HG03457 (cell line): ENCODE results near the gene XYLT1.
"Not testable (repeated sequence)": the region's sequence is repeated elsewhere in the genome, so short reads cannot be mapped to it uniquely, and the experiment has no call there.

Experiments used
- ATAC-seq: cut with Tn5 transposase; IDR thresholded peaks from one replicate; pipeline ENCODE4 v1.9.1; 2021; ENCODE audit warnings: moderate number of reproducible peaks; ENCODE audit not compliant: unreplicated experiment

Gene XYLT1, protein sequence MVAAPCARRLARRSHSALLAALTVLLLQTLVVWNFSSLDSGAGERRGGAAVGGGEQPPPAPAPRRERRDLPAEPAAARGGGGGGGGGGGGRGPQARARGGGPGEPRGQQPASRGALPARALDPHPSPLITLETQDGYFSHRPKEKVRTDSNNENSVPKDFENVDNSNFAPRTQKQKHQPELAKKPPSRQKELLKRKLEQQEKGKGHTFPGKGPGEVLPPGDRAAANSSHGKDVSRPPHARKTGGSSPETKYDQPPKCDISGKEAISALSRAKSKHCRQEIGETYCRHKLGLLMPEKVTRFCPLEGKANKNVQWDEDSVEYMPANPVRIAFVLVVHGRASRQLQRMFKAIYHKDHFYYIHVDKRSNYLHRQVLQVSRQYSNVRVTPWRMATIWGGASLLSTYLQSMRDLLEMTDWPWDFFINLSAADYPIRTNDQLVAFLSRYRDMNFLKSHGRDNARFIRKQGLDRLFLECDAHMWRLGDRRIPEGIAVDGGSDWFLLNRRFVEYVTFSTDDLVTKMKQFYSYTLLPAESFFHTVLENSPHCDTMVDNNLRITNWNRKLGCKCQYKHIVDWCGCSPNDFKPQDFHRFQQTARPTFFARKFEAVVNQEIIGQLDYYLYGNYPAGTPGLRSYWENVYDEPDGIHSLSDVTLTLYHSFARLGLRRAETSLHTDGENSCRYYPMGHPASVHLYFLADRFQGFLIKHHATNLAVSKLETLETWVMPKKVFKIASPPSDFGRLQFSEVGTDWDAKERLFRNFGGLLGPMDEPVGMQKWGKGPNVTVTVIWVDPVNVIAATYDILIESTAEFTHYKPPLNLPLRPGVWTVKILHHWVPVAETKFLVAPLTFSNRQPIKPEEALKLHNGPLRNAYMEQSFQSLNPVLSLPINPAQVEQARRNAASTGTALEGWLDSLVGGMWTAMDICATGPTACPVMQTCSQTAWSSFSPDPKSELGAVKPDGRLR

DNA sequence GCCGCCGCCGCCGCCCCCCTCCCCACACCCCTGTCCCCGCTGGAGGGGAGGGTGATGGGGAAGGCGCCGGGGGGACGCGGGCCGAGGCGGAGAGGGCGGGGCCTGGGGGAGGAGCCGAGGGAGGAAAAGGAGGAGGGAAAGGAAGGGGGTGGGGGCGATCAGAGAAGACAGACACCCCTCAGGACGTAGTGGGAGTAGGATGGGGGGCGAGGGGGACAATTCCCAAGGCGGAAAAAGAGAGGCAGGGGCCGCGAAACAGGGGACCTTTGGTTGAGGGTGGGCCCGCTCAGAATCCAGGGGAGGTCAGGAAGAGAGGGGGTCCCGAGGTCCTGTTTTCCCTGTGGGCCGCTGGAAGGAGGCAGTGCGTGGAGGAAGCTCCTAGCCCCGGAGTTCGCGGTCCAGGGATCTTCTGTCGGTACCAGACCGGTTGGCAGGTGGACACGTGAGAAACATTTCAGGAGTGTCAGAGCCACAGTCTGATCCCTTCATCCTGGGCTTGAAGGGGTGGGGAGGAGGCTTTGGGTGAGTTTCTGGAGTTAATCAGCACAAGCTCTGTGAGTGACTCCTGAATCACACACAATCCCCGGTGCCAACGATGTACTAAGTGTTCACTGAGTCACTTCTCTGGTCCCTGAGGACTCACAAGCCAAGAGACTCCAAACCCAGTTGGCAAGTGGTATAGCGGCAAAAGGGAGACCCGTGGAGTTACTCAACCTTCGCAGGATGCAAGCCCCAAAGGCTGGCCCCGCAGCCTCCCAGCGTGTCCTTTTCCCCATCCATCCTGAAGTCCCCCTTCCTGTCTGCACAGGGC, at the start of gene XYLT1:
XYLT1 (minus strand) TSS at position 53 of the 811 bp plus-strand sequence. CDS start 164 bp downstream, outside the sequence.
- no peak for ATAC-seq

DNA sequence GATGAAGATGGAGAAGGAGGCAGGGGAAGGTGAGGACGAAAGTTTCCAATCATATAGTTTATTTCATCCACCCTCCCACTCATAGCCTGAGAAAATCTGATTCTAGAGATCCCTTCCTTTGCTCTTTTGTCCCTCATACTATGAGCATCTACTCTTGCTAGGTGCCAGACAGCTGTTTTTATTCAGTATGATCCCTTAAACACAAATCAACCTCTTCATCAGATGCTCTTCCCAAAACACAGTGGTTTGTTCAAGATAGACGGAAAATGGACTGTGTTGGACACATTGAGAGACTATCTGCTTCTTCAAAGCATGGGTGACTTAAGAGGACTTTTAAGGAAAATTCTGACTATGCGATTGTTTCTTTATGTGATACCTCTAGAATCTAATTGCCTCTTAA, 49.4 kb upstream of the XYLT1 start:
- no peak for ATAC-seq

DNA sequence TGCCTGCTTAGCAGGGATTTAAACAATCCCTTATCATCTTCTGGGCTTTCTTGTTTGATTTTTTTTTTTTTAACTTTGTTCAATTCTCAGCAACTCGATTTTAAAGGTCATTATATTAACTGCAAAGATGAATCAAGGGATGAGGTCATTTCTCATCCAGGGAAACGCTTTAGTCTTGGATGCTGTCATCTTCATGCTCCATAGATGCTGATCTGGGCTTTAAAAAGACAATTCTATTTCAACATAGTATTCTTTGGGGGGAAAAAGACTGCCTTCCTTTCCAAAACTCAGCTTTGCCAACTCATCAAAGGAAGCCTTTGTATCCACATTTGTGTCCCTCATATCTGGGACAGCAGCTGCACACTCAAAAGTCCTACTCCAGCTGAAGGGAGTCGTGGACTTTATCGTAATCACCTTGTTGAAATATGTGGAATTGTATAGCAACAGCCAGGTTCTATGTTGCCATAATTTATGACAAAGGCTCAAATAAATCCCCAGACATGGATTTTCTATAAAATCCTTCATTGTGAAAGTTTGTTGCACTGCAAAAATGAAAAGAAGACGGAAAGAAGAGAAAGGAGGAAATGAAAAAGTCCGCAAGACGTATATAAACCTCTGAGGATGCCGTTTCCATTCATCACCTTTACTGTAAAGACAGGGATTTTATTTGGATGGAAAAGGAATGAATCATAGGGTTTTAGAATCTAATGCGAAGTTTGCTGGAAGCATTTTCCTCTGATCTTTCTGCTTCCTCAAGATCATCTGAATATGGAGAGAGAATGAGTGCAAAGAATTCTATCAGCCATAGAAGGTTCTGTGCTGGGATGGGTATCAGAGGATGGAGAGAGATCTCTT, 48.6 kb upstream of the XYLT1 start:
- no peak for ATAC-seq

DNA sequence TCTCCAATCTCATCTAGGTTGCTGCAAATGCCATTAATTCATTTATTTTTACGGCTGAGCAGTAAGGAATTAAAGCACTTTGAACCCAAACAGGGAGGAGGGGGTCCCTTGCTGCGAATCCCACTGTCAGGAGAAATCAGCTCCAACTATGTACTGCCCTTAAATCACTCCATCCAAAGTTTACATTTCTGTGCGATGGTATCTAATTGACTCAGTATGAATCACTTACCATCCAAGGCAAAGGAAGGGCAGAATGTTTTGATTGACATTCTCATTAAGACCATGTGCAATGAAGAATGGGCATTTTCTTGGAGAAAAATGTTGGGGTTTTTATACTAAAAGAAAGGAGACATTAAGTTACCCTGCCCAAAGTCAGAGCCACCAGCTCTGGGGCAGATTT, 47.7 kb upstream of the XYLT1 start:
- no peak for ATAC-seq

DNA sequence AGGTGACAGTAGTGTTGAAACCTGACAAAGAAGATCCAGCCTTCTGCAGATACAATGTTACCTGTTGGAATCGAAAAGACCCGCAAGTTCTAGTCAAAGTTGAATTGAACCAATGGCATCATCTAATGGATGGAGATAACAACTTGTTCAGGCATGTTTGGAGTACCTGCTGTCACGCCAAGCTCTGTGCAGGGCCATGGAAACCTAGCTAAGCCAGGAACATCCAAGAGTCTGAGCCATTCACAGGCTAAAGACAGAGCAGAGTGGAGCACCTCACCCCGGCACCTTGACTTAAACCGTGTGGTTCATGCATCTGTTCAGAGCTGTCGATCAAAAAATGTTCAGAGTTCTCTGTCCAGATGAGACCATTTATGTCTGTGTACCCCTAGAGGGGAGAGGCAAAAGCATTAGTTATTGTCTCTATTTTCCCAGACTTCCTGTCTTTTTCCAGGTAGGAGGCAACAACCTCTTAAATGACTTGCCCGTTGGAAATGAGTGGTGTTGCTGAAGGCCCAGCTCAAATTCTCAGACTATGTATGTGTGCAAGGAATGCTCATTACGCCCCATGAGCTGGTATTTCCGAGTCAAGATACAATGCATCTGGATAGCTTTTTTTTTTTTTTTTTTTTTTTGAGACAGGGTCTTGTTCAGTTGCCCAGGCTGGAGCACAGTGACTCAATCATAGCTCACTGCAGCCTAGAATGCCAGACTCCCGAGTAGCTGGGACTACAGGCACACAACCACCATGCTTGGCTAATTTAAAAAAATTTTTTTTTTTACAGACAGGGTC, 44.9 kb upstream of the XYLT1 start:
- no peak for ATAC-seq

DNA sequence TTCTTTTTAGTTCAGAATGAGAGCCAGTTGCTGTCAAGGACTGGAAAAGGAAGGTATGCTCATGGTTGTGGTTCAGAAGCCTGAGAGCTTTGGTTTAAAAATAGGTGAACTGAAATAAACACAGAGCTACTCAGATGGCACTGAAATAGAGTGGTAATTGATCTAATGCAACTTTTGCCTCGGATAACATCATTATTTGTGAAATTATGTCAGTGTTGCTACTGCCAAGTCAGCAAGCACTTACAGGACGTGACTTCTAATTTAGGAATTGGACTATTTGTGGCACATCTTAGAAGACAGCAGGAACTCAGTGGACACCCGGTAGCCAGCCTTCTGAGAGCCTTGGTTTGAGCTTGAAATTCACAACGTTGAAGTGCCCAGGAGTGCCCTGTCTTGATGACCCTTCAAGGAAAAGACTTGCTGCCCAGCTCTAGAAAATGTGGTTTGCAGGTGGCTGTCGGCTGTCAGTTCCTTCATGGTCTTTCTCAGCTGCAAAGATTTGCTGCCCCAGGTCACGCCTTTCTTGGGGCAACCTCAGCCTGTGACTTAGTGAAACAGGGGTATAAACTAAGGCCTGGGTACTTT, 42.0 kb upstream of the XYLT1 start:
- no peak for ATAC-seq

DNA sequence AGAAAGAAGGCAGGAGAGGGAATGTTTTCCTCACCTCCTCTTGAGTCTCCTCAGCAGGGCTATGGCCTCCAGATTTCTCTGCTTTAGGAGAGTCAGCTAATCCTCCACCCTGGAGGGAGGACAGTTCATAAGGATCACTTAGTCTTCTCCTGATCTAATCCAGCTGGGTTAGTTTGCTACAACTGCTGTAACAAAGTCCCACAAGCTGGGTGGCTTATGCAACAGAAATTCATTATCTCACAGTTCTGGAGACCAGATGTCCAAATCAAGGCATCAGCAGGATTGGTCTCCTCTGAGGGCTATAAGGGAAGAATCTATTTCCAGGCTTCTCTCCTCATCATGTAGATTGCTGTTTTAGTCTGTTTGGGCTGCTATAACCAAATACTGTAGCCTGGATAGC, 40.6 kb upstream of the XYLT1 start:
- ATAC-seq = no peak

DNA sequence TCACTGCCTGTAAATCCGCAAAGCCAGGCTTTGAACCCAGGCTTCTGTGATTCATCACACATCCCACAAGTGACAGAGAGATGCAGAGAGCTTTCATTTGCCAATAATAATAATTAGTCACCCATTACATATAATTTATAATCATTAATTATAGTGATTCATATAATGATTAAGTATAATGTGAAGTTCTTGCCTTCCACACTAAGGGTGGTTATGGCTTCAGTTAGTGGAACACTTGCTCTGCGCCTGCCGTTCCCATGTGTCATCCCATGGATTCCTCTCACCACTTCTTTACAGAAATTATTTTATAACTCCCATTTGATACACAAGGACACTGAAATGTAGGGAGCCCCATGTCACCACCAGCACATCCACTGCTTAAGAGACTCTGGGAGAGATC, 39.8 kb upstream of the XYLT1 start:
- ATAC-seq = no peak

DNA sequence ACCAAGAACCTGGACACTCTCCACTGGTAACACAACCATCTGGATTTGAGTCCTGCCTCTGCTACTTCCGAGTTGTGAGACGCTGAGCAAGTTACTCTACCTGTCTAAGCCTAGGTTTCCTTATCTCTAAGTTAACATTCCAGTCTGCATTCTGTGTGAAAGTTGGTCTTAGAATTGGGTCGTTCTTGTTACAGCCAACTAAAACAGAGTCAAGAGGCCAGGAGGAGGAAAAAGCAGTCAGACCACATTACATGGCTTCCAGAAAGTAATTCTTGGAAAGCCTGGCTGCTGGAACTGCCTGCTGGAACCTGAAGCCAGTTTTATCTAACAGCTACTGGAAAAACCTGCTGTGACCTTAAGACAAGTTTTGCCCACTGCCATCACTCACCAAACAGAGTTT, 38.4 kb upstream of the XYLT1 start:
- ATAC-seq = no peak

DNA sequence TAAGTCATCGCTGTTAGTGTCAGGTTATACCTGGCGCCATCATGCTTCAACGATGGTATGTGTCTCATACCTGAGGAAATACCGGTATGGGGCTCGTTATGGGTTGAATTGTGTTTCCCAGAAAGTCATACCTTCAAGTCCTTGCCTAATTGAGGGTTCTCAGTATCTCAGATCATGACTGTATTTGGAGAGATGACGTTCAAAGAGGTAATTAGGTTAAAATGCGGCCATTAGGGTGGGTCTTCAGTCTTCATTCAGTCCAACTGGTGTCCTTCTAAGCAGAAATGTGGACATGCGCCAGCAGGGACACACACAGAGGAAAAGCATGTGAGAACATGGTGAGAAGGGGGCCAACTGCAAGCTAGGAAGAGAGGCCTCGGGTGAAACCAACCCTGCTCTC, 37.5 kb upstream of the XYLT1 start:
- no peak for ATAC-seq

DNA sequence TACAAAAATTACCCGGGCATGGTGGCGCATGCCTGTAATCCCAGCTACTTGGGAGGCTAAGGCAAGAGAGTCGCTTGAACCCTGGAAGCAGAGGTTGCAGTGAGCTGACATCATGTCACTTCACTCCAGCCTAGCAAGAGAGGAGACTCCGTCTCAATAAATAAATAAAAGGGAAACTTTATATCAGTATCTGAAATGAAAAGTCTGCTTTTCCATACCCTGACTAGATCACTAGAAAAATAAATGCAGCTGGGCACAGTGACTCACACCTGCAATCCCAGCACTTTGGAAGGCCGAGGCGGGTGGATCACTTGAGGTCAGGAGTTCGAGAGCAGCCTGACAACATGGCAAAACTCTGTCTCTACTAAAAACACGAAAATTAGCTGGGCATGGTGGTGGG, 36.8 kb upstream of the XYLT1 start:
- not testable (repeated sequence) for ATAC-seq

DNA sequence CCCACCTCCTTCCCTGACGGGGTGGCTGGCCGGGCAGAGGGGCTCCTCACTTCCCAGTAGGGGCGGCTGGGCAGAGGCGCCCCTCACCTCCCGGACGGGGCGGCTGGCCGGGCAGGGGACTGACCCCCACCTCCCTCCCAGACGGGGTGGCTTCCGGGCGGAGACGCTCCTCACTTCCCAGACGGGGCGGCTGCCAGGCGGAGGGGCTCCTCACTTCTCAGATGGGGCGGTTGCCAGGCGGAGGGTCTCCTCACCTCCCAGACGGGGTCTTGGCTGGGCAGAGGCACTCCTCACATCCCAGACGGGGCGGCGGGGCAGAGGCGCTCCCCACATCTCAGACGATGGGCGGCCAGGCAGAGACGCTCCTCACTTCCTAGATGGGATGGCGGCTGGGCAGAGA, 35.1 kb upstream of the XYLT1 start:
- not testable (repeated sequence) for ATAC-seq

DNA sequence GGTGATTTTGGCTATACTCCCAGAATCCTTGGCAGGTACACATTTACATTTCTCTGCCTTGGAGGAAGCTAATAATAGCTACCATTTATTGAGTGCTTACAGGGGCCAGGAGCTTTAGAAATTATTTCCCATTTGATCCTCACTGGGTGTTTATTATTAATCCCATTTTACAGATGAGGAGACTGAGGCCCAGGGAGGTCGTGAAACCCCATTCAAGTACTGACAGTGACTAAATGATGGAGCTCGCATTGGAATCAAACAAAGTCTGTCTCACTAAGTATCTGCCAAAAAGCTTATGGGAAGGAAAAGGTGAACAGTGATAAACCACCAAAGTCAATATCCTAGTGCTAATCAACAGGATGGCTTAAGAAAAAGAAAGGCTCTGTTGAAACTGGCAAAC, 33.3 kb upstream of the XYLT1 start:
- ATAC-seq = no peak

DNA sequence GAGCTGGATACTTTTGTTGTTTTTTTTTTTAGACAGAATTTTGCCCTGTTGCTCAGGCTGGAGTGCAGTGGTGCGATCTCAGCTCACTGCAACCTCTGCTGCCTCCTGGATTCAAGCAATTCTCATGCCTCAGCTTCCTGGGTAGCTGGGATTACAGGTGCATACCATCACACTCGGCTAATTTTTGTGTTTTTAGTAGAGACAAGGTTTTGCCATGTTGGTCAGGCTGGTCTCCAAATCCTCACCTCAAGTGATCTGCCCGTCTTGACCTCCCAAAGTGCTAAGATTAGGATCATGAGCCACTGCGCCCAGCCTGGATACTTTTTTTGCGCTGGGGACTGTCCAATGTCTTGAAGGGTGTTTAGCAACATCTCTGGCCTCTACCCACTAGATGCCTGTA, 32.6 kb upstream of the XYLT1 start:
- ATAC-seq = no peak

DNA sequence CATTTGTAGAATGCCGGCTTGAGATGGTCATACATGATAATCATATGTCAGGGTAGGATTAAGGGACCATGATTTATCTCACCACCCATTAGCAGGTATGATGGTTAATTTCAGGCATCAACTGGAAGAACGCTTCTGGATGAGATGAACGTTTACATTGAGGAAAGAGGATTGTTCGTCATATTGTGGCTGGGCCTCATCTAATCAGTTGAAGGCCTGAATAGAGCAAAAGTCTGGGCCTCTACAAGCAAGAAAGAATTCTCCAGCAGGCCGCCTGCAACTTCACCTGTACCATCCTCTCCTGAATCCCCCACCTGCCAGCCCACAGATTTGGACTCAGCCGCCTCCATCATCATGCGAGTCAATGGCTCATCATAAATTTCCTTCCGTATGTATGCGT, 30.6 kb upstream of the XYLT1 start:
- ATAC-seq = no peak

DNA sequence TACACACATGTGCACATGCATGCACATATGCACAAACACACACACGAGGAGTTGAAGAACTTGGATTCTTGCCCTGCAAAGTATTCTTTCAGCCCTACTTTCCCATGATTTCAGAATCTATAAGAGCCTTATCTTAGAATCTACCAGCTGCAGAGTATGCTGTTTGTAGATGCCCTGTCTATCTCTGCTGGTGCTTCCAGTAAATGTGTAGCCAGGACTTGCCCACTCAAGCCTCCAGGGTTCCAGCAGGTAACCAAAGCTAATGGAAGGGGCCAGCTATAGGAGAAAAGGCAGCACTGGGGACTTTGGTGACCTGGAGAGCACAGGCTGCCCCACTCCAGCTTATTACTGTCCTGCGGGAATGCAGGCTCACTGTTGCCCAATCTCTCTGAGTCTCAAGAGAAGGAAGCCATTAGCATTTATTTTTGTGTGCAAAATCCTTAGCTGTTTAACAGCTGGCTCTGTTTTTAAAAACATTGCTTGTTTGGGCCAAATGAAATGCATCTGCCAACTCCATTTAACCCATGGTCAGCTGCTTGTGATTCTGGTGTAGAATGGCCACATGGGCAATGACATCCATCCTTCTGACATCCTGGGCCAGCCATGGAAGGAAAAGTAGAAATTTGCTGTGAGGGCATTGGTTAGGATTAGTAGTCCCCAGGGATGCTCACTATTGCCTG, 28.6 kb upstream of the XYLT1 start:
- no peak for ATAC-seq

DNA sequence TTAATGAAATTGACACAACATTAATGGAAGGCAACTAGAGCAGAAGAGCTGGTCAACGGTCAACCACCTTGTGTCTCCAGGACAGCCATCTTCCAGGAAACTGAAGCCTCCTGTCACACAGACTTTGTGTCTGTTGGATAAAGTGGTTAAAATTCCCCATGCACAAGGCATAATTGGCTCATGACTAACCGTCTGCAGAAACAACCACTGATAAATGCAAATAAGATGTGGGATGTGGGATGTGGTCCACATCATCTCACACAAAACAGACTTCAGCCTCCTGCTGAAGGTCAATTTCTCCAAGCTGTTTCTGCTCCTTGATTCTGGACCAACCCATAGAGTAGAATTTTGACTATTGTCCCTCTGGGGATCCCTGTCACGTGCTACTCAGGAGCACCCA, 26.9 kb upstream of the XYLT1 start:
- ATAC-seq = no peak

DNA sequence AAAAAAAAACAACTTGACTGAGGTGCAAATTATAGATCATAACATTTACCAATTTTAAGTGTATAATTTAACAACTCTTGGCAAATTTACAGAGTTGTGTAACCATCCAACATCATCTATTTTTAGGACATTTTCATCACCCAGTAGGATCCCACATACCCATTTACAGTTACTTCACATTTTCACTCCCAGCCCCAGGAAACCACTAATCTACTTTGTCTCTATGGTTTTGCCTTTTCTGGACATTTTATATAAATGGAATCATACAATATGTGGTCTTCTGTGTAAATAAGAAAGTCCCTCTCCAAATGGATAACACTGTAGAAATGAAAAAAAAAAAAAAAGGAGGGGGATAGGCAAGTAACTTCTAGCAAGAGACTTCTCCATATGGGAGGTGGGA, 26.1 kb upstream of the XYLT1 start:
- ATAC-seq = no peak
